GM12864 (cell line): ENCODE data around the gene ZNF440.
"Not testable (repeated sequence)": the region's sequence is repeated elsewhere in the genome, so short reads cannot be mapped to it uniquely, and the experiment has no call there.

ENCODE experiments used
- DNase-seq: peaks from one replicate; pipeline ENCODE4 v3.0.0-alpha.2; 2011; ENCODE audit warnings: low read depth
- H3K4me3 ChIP-seq: 2 replicates; pipeline ENCODE4 v1.5.1; 2011; ENCODE audit warnings: mild to moderate bottlenecking, low read depth, low read length, control low read depth
- CTCF ChIP-seq: IDR thresholded peaks from 2 replicates; pipeline ENCODE4 v1.5.1; 2011; ENCODE audit warnings: low read depth, mild to moderate bottlenecking, moderate library complexity, low read length, control low read depth, inconsistent platforms; ENCODE audit errors: missing control alignments

ZNF440 gene

DNA sequence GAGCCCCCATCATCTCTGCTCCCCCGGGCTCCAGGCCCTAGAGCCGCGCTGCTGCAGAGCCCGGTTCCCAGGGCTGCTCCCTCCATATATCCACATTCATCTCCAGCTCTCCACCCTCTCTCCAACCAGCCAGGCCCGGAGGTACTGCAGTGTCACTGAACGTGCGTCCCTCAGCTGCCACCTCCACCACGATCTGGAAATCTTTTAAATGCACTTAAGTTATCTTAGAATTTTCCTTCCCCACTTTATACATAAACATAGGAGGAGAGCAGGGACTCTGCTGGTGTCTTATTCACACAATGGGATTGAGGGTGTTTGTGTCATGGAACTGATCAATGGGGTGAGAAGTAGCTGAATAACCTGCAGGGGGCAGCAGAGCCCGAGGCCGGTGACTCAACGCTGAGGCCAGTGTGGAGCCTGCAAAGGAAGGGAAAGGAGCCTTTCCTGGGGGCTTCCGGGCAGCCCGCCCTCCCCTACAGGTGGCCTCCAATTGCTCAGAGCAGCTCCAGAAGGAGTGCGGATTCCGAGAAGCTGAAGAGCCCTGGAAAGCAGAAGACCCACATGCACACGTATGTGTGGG lies 65.7 kb downstream of the ZNF440 start:
- DNase-seq, H3K4me3 ChIP-seq: not testable (repeated sequence)
- TF ChIP-seq CTCF: peak; percentile 29

DNA sequence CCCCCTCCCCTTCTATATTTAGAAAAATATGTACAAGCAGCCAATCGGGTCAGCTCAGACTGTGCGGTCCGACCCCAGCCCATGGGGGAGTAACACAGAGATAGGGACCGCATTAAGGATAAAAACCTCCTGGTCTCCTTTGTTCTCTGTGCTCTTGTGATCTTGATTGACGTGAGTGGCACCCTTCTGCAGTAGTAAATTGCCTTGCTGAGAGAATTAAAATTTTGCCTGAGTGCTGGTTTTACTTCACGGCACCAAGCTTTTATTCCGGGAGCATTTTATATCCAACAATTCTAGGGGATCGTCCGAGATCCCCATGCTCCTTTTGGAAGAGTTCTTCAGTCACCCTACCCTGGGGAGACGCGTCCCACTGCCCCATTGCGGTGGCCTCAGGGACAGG lies 66.5 kb downstream of the ZNF440 start:
- H3K4me3 ChIP-seq: no peak overlapping the region
- TF ChIP-seq CTCF: no peak
- no peak for DNase-seq

- TF ChIP-seq CTCF: peak; percentile 71
- no peak overlapping the region for H3K4me3 ChIP-seq
- peak; percentile 19 for DNase-seq
These were observed 67.2 kb downstream of the ZNF440 start for GRCh38 chr19:11881151-11881800.

- DNase-seq: no peak
- no peak overlapping the region for H3K4me3 ChIP-seq
- TF ChIP-seq CTCF: no peak
These were observed 68.5 kb downstream of the ZNF440 start for GRCh38 chr19:11882606-11883005.
